ENCODE measurements around the gene SNX32. TPM values are rescaled to one million over a fixed set of nuclear protein-coding genes. Genes with fewer than 3 reads are reported as not detected.

SNX32 gene
- total RNA-seq, 4 donors from 2014 or later, result 0.76 to 1.1 TPM; not detected in 2

DNA sequence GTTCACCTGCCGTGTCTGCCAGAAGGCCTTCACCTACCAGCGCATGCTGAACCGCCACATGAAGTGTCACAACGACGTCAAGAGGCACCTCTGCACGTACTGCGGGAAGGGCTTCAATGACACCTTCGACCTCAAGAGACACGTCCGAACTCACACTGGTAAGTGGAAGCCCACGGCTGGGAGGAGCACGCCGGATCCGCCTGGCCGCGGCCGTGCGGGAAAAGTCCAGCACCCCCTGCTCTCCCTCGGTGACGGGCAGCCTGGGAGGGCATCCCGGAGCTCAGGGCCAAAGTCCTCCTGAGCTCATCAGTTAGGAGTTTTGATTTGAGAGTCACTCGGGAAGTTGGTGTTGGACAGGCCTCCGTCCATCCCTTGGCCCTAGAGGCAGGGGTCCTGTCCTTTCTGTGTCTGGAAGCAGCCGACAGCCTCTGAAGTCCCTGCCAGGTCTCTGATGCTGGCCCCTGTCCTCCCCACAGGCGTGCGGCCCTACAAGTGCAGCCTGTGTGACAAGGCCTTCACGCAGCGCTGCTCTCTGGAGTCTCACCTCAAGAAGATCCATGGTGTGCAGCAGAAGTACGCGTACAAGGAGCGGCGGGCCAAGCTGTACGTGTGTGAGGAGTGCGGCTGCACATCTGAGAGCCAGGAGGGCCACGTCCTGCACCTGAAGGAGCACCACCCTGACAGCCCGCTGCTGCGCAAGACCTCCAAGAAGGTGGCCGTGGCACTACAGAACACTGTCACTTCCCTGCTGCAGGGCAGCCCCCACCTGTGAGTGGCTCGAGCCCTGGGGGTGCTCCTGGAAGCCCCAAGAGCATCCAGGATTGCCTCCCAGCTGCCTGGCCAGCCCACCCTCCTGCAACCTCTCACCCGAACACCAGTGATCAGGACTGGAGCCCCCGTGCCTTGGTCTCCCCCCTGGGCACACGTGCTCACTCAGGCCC lies 38.9 kb upstream of the SNX32 start:
- Histone ChIP-seq H3K36me3 (peaks cover 9% of the 10 kb centered on the region), H3K4me3 (no peak overlapping the region), H3K9me3 (no peaks in the 10 kb centered on the region), H3K27me3 (peaks cover 12% of the 10 kb centered on the region), H3K27ac (no peak overlapping the region), H3K4me1 (peaks cover 41% of the 10 kb centered on the region)
- TF ChIP-seq, protein P1, sequence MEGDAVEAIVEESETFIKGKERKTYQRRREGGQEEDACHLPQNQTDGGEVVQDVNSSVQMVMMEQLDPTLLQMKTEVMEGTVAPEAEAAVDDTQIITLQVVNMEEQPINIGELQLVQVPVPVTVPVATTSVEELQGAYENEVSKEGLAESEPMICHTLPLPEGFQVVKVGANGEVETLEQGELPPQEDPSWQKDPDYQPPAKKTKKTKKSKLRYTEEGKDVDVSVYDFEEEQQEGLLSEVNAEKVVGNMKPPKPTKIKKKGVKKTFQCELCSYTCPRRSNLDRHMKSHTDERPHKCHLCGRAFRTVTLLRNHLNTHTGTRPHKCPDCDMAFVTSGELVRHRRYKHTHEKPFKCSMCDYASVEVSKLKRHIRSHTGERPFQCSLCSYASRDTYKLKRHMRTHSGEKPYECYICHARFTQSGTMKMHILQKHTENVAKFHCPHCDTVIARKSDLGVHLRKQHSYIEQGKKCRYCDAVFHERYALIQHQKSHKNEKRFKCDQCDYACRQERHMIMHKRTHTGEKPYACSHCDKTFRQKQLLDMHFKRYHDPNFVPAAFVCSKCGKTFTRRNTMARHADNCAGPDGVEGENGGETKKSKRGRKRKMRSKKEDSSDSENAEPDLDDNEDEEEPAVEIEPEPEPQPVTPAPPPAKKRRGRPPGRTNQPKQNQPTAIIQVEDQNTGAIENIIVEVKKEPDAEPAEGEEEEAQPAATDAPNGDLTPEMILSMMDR (IDR thresholded peaks at IDR 0.05), result no peak
- TF ChIP-seq POLR2AphosphoS5 (IDR thresholded peaks at IDR 0.05) (no peak), POLR2A (IDR thresholded peaks at IDR 0.05) (no peak), EP300 (IDR thresholded peaks at IDR 0.05) (no peak)
- 89% methylated on average over 32 of the region's 42 CpGs for WGBS
- DNase-seq (ENCODE audit: low spot score in 2 of 2), result no peak

DNA sequence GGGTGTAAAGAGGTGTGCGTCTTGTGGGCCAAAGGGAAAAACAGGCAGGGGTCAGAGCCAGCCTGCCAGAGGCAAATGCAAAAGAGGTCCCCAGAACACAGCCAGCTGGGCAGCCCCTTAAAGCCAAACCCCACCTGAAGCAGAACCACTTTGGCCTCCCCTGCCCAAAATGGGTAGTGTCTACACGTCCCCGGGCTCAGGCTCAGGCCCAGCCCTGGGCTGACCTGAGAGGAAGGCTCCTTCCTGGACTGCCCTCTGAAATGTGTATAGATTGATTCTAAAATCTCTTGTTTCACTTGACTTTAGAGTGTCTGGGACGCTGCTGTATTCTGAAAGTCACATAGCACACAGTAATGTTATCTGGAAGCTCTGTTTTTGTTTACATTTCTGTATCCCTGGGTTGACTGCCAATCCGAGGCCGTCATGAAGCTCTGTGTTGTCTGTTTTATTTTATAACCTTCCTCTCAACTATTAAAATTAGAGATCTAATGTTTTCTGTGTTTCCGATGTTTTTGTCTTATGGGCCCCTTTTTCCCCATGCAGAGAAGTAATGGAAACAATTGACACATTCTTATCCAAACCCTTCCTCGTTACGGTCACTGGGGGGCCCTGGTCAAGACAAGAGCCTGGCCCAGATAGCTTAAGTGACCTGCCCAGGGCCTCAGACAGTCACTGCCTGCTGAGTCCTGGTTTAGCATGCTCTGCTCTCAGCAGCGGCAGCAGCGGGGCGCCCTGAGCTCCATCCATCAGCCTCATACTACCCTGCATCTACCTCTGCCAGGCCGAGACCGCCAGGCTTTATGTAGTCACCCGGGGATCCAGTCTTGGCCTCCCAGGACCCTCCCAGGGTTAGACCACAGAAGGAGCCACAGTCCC lies 36.8 kb upstream of the SNX32 start:
- DNase-seq (ENCODE audit: low spot score in 2 of 2), result no peak
- peaks cover 9% of the 10 kb centered on the region for H3K36me3 ChIP-seq
- TF ChIP-seq EP300 (IDR thresholded peaks at IDR 0.05) (no peak), POLR2AphosphoS5 (IDR thresholded peaks at IDR 0.05) (no peak)
- H3K4me3 ChIP-seq, result no peak overlapping the region
- H3K4me1 ChIP-seq, result peaks cover 20% of the 10 kb centered on the region
- no peak overlapping the region for H3K27ac ChIP-seq
- peaks cover 23% of the 10 kb centered on the region for H3K27me3 ChIP-seq
- 79% methylated on average over 15 of the region's 15 CpGs for WGBS
- no peaks in the 10 kb centered on the region for H3K9me3 ChIP-seq

DNA sequence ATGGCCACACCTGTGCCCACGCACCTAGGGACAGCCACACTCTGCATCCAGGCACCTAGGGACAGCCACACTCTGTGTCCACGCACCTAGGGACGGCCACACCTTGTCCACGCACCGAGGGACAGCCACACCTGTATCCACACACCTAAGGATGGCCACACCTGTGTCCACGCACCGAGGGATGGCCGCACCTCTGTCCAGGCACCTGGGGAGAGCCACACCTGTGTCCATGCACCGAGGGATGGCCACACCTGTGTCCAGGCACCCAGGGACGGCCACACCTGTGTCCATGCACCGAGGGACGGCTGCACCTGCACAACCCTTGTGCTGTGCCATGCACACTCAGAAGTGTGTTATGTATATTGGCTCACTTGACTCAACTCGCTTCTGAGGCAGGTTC lies 36.1 kb upstream of the SNX32 start:
- no peak for DNase-seq (ENCODE audit: low spot score in 2 of 2)
- 82% methylated on average over 5 of the region's 13 CpGs for WGBS
- Histone ChIP-seq H3K9me3 (no peaks in the 10 kb centered on the region), H3K27me3 (peaks cover 25% of the 10 kb centered on the region), H3K4me3 (no peak overlapping the region), H3K4me1 (peaks cover 12% of the 10 kb centered on the region), H3K36me3 (peaks cover 9% of the 10 kb centered on the region), H3K27ac (no peak overlapping the region)
- TF ChIP-seq POLR2AphosphoS5 (IDR thresholded peaks at IDR 0.05), result no peak

DNA sequence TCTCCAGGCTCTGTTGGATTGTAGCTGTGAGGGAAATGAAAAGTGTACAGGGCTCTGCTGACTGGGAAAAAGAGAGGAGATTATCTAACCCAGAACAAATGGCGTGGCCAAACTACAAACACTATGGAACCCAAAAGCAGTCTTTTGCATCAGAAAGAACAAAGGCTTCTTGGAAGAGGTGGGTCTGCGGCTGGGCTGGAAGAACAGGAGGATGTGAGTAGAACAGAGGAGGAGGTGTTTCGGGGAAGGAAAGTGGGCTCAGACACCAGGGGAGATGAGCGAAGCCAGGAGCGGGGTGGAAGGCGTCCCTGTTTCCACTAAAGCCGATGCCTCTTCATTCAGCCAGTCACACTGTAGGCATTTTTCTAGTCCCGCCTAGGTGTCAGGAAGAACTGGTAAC lies 34.9 kb upstream of the SNX32 start:
- peaks cover 9% of the 10 kb centered on the region for H3K36me3 ChIP-seq
- 88% methylated on average over 8 of the region's 8 CpGs for WGBS
- no peak overlapping the region for H3K4me3 ChIP-seq
- DNase-seq (ENCODE audit: low spot score in 2 of 2), result no peak
- no peaks in the 10 kb centered on the region for H3K9me3 ChIP-seq
- peaks cover 36% of the 10 kb centered on the region for H3K27me3 ChIP-seq
- H3K27ac ChIP-seq, result no peak overlapping the region
- H3K4me1 ChIP-seq, result peaks cover 2% of the 10 kb centered on the region
- TF ChIP-seq, protein P1 (IDR thresholded peaks at IDR 0.05), result no peak
- TF ChIP-seq POLR2A (IDR thresholded peaks at IDR 0.05) (no peak), POLR2AphosphoS5 (IDR thresholded peaks at IDR 0.05) (no peak), EP300 (IDR thresholded peaks at IDR 0.05) (no peak)

DNA sequence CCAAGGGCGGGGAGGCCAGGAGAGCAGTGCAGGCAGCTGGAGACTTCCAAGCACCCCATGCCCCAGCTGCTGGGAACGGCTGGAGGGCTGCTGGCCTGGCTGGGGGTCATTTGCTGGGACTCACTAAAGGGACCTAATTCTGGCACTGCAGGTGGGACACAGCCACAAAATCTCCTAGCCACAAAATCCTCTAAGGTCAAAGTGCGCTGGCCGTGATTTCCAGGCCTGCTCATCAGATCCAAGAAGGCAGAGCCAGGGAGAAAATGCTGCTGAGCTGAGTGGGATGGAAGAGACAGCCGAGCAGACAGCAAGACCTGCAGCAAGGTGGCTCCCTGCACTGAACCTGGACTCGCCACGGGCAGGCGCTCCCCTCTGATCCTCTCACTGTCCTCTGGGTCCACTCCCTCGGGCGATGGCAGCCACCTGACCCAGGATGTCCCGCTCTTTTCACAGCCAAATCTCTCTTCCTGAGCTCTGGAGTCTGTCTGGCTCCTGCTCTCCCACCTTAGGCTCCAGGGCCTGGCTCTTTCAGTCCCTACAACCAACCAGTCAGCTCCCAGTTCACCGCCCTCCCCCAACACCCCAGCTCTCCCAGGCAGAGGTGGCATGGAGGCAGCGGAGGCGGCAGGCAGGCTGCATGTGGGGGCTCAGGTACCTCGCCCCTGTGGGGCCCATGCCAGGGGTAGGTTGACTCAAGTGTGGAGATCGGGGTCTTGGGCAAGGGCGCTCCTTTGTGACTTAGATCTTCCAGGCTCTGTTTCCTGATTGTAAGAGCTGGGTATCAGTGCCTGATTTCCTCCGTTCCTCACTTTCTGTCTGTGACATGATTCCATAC lies 32.4 kb upstream of the SNX32 start:
- 82% methylated on average over 16 of the region's 18 CpGs for WGBS
- Histone ChIP-seq H3K4me3 (no peak overlapping the region), H3K27ac (no peak overlapping the region), H3K9me3 (no peaks in the 10 kb centered on the region), H3K4me1 (no peaks in the 10 kb centered on the region), H3K36me3 (no peaks in the 10 kb centered on the region), H3K27me3 (peaks cover 40% of the 10 kb centered on the region)
- no peak for DNase-seq (ENCODE audit: low spot score in 2 of 2)
- TF ChIP-seq POLR2AphosphoS5 (IDR thresholded peaks at IDR 0.05), result no peak
- TF ChIP-seq, protein P1 (IDR thresholded peaks at IDR 0.05), result no peak
- TF ChIP-seq EP300 (IDR thresholded peaks at IDR 0.05), result no peak
- no peak for TF ChIP-seq POLR2A (IDR thresholded peaks at IDR 0.05)
